Large intestine (tissue), 3 donors: ENCODE measurements around the gene CTNNA3. TPM values are rescaled to one million over a fixed set of nuclear protein-coding genes. Genes with fewer than 3 reads are reported as not detected.

Source experiments
- DNase-seq, 2 donors: peaks; one replicate each; pipeline versions ENCODE4 v3.0.0 to v3.0.0-alpha.2; 2013
- H3K27ac ChIP-seq: one replicate; pipeline ENCODE4 v1.5.1; 2013; ENCODE audit warnings: low read length
- H3K27me3 ChIP-seq: 2 replicates; pipeline ENCODE4 v1.6.1; 2013; ENCODE audit warnings: low read length; ENCODE audit not compliant: control insufficient read depth, insufficient read depth
- H3K36me3 ChIP-seq: 2 replicates; pipeline ENCODE4 v1.6.1; 2013; ENCODE audit warnings: low read length; ENCODE audit not compliant: control insufficient read depth, insufficient read depth
- H3K4me1 ChIP-seq: one replicate; pipeline ENCODE4 v1.6.1; 2013; ENCODE audit warnings: low read length; ENCODE audit not compliant: control insufficient read depth, insufficient read depth
- H3K4me3 ChIP-seq: one replicate; pipeline ENCODE4 v1.5.1; 2013; ENCODE audit warnings: low read length
- H3K9me3 ChIP-seq: one replicate; pipeline ENCODE4 v1.6.1; 2013; ENCODE audit warnings: mild to moderate bottlenecking, low read depth, low read length, moderate library complexity; ENCODE audit not compliant: control insufficient read depth
- WGBS: methylation state at CpG from one replicate; pipeline ENCODE4 v1.1.5; 2013; ENCODE audit warnings: low lambda C conversion rate; ENCODE audit not compliant: insufficient coverage; 5-methylcytosine and 5-hydroxymethylcytosine counted together
- polyA plus RNA-seq: library from polyadenylated mRNA; unstranded; fragments of 120-200 nt; gene quantifications from one replicate; pipeline ENCODE4 v1.2.1, GENCODE V29; 2013

CTNNA3 gene
- polyA plus RNA-seq, 1 donor: 2.3 TPM

GRCh38 chr10:66713387-66713786, 982.6 kb downstream of the CTNNA3 start:
- Histone ChIP-seq H3K27ac (no peak overlapping the region), H3K36me3 (no peaks in the 10 kb centered on the region), H3K27me3 (no peaks in the 10 kb centered on the region), H3K9me3 (no peaks in the 10 kb centered on the region), H3K4me3 (no peak overlapping the region), H3K4me1 (peaks cover 15% of the 10 kb centered on the region)
- 86% methylated on average over 1 of the region's 1 CpG for WGBS
- DNase-seq: no peak

DNA sequence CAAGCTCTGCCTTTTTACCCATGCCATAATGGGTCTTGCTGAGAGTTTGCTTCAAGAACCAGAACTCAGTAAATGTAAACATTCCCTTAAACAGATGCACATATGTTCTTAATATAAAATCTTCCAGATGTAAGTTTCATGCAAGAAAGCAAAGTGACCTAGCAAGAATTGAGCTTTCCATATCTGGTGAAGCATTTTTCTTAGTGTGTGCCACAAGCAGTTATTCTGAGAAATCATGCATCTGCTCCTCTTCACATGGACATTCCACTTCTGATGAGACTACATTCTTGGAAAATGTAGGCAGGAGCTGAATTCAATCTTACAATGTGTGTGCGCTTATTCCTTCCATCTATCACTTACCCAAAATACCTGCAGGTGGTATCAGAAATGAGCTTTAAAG, 997.9 kb downstream of the CTNNA3 start:
- no peak for DNase-seq
- H3K4me3 ChIP-seq: no peak overlapping the region
- H3K36me3 ChIP-seq: no peaks in the 10 kb centered on the region
- no peaks in the 10 kb centered on the region for H3K9me3 ChIP-seq
- no peaks in the 10 kb centered on the region for H3K27me3 ChIP-seq
- WGBS: no CpG with 5 or more reads among the region's 1 CpG
- H3K4me1 ChIP-seq: no peaks in the 10 kb centered on the region
- no peak overlapping the region for H3K27ac ChIP-seq

DNA sequence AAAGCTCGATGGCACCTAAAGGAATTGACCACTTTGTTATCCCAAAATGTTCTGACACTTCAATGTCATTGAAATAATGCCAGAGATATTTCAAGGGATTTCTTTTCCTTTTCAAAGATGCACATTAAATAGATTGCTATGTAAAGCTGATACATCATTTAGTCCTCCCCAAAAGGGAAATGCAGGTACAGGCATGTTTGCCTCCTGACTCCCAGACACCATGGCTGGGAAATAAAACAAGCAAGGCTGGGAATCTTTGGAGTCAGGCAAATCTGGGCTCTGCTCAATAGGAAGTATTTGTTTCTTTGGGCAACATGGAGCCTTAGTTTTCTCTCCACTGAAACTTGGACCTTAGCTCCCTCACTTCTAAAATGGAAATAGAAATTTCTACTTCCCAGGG, 1000.9 kb downstream of the CTNNA3 start:
- no peaks in the 10 kb centered on the region for H3K9me3 ChIP-seq
- no peak overlapping the region for H3K27ac ChIP-seq
- H3K4me3 ChIP-seq: no peak overlapping the region
- no peaks in the 10 kb centered on the region for H3K36me3 ChIP-seq
- H3K27me3 ChIP-seq: no peaks in the 10 kb centered on the region
- no peak for DNase-seq
- 20% methylated on average over 1 of the region's 1 CpG for WGBS
- H3K4me1 ChIP-seq: no peaks in the 10 kb centered on the region

GRCh38 chr10:66684581-66684980, 1011.4 kb downstream of the CTNNA3 start:
- H3K4me1 ChIP-seq: no peaks in the 10 kb centered on the region
- no peaks in the 10 kb centered on the region for H3K9me3 ChIP-seq
- H3K4me3 ChIP-seq: no peak overlapping the region
- H3K27me3 ChIP-seq: no peaks in the 10 kb centered on the region
- H3K27ac ChIP-seq: no peak overlapping the region
- no peak for DNase-seq
- H3K36me3 ChIP-seq: no peaks in the 10 kb centered on the region
- 90% methylated on average over 2 of the region's 3 CpGs for WGBS

- H3K27ac ChIP-seq: no peak overlapping the region
- H3K4me3 ChIP-seq: no peak overlapping the region
- DNase-seq: no peak
- no peaks in the 10 kb centered on the region for H3K36me3 ChIP-seq
- no CpG with 5 or more reads among the region's 1 CpG for WGBS
- no peaks in the 10 kb centered on the region for H3K27me3 ChIP-seq
- no peaks in the 10 kb centered on the region for H3K4me1 ChIP-seq
- H3K9me3 ChIP-seq: no peaks in the 10 kb centered on the region
These were observed 1015.1 kb downstream of the CTNNA3 start for GRCh38 chr10:66680886-66681285.

- no peak for DNase-seq
- H3K4me3 ChIP-seq: no peak overlapping the region
- H3K27ac ChIP-seq: no peak overlapping the region
- H3K9me3 ChIP-seq: no peaks in the 10 kb centered on the region
- H3K4me1 ChIP-seq: no peaks in the 10 kb centered on the region
- H3K27me3 ChIP-seq: no peaks in the 10 kb centered on the region
- WGBS: 100% methylated on average over 2 of the region's 3 CpGs
- H3K36me3 ChIP-seq: no peaks in the 10 kb centered on the region
These were observed 1017.5 kb downstream of the CTNNA3 start for GRCh38 chr10:66678521-66678920.

- WGBS: 93% methylated on average over 2 of the region's 2 CpGs
- Histone ChIP-seq H3K36me3 (no peaks in the 10 kb centered on the region), H3K9me3 (no peaks in the 10 kb centered on the region), H3K27ac (no peak overlapping the region), H3K4me3 (no peak overlapping the region), H3K4me1 (no peaks in the 10 kb centered on the region), H3K27me3 (no peaks in the 10 kb centered on the region)
- DNase-seq: no peak
These were observed 1022.9 kb downstream of the CTNNA3 start for GRCh38 chr10:66673071-66673470.

- no peak for DNase-seq
- Histone ChIP-seq H3K36me3 (no peaks in the 10 kb centered on the region), H3K9me3 (no peaks in the 10 kb centered on the region), H3K27ac (no peak overlapping the region), H3K4me3 (no peak overlapping the region), H3K27me3 (no peaks in the 10 kb centered on the region), H3K4me1 (no peaks in the 10 kb centered on the region)
- WGBS: no CpG with 5 or more reads among the region's 1 CpG
These were observed 1024.4 kb downstream of the CTNNA3 start for GRCh38 chr10:66671562-66671961.

- Histone ChIP-seq H3K9me3 (no peaks in the 10 kb centered on the region), H3K27me3 (no peaks in the 10 kb centered on the region), H3K4me3 (no peak overlapping the region), H3K36me3 (no peaks in the 10 kb centered on the region), H3K27ac (no peak overlapping the region), H3K4me1 (no peaks in the 10 kb centered on the region)
- no peak for DNase-seq
- 100% methylated on average over 1 of the region's 1 CpG for WGBS
These were observed 1024.9 kb downstream of the CTNNA3 start for GRCh38 chr10:66671064-66671463.

DNA sequence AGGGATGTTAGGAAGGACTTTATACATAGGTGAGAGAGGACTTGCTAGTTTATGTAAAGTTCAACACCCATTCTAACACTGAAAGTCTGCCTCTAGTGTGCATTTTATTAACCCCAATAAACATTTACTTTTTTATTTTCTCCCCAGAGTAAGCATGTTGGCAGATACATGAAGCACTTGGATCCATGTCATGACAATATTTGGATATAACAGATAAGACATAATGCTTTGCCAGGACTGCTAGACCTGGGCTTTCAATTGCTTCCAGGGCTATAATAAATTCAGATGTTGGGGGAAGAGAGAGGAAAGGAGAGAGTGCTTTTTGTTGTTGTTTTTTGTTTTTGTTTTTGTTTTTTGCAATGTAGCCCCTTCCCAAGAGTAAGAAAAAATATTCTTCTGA, 1039.5 kb downstream of the CTNNA3 start:
- no peaks in the 10 kb centered on the region for H3K27me3 ChIP-seq
- peaks cover 4% of the 10 kb centered on the region for H3K9me3 ChIP-seq
- no peak overlapping the region for H3K4me3 ChIP-seq
- no peak overlapping the region for H3K27ac ChIP-seq
- H3K4me1 ChIP-seq: no peaks in the 10 kb centered on the region
- H3K36me3 ChIP-seq: no peaks in the 10 kb centered on the region
- no peak for DNase-seq

- Histone ChIP-seq H3K27me3 (no peaks in the 10 kb centered on the region), H3K4me1 (no peaks in the 10 kb centered on the region), H3K27ac (no peak overlapping the region), H3K36me3 (no peaks in the 10 kb centered on the region), H3K9me3 (peaks cover 8% of the 10 kb centered on the region), H3K4me3 (no peak overlapping the region)
- DNase-seq: no peak
- WGBS: no CpG with 5 or more reads among the region's 1 CpG
These were observed 1041.1 kb downstream of the CTNNA3 start for GRCh38 chr10:66654861-66655260.
